ENCODE measurements around the gene CELA2B. TPM values are rescaled to one million over a fixed set of nuclear protein-coding genes. Genes with fewer than 3 reads are reported as not detected.
A peak's percentile ranks its signal among the peaks of the same experiment; 100 is the strongest.

Gene CELA2B
- total and polyA plus RNA-seq, 9 of the 15 experiments (the other 6 are each of a cell fraction or from before 2014, with no cell fraction given) = 0.25 to 2.1 (median 0.38) TPM; not detected in 5

DNA sequence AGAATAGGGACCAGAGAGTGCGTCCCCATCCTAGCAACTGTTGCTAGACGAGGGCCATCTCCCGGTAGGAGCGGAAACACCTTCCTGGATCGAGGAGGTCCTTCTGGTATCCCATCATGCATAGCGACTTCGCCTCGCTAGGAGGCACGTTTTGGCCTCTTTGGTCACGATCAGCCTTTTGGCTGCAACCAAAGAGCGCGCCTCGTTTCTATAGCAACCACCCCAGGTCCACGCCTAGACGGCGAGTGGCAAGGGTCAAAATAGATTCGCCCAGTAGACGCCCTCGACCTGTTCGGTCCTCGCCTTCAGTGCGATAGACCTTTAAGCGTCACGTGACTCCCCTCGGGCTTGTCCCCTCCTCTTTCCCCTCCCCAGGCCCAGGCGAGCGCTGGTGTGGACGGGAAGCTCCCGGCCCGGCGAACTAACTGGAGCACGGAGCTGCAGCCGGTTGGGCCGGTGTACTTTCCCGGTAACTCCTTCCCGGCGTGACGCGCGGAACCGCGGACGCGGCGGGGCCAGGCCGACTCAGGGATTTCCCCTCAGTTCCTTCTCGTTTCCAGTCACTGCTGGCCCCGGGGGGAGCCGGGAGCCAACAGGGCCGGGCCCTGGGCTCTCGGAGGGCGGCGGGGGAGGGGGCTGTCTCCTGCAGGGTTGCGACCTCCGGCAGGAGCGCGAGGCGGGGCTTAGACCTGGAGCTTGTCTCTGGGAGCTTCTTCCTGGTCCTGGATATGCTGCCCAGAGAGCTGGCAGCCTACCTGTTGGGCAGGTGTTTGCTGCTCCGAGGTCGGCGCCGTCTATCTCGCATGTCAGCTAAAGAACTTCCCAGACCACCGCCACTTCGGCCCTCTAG lies 50.8 kb downstream of the CELA2B start, which contains the start of gene DNAJC16 (continued):
- TF ChIP-seq, protein P1, sequence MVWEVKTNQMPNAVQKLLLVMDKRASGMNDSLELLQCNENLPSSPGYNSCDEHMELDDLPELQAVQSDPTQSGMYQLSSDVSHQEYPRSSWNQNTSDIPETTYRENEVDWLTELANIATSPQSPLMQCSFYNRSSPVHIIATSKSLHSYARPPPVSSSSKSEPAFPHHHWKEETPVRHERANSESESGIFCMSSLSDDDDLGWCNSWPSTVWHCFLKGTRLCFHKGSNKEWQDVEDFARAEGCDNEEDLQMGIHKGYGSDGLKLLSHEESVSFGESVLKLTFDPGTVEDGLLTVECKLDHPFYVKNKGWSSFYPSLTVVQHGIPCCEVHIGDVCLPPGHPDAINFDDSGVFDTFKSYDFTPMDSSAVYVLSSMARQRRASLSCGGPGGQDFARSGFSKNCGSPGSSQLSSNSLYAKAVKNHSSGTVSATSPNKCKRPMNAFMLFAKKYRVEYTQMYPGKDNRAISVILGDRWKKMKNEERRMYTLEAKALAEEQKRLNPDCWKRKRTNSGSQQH (CRISPR knock-in tag; IDR thresholded peaks at IDR 0.05) = 0 out of 2 replicates have a peak, but pooled peaks have one; percentile 36
- peak; percentile 79; the same call in 1 of the 2 replicates for TF ChIP-seq KLF16 (IDR thresholded peaks at IDR 0.05)
- TF ChIP-seq, protein P2, sequence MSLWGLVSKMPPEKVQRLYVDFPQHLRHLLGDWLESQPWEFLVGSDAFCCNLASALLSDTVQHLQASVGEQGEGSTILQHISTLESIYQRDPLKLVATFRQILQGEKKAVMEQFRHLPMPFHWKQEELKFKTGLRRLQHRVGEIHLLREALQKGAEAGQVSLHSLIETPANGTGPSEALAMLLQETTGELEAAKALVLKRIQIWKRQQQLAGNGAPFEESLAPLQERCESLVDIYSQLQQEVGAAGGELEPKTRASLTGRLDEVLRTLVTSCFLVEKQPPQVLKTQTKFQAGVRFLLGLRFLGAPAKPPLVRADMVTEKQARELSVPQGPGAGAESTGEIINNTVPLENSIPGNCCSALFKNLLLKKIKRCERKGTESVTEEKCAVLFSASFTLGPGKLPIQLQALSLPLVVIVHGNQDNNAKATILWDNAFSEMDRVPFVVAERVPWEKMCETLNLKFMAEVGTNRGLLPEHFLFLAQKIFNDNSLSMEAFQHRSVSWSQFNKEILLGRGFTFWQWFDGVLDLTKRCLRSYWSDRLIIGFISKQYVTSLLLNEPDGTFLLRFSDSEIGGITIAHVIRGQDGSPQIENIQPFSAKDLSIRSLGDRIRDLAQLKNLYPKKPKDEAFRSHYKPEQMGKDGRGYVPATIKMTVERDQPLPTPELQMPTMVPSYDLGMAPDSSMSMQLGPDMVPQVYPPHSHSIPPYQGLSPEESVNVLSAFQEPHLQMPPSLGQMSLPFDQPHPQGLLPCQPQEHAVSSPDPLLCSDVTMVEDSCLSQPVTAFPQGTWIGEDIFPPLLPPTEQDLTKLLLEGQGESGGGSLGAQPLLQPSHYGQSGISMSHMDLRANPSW (CRISPR knock-in tag; IDR thresholded peaks at IDR 0.05) = no peak
- no peak for TF ChIP-seq CAMTA2 (CRISPR knock-in tag; conservative IDR thresholded peaks at IDR 0.05)
- TF ChIP-seq, protein P3, sequence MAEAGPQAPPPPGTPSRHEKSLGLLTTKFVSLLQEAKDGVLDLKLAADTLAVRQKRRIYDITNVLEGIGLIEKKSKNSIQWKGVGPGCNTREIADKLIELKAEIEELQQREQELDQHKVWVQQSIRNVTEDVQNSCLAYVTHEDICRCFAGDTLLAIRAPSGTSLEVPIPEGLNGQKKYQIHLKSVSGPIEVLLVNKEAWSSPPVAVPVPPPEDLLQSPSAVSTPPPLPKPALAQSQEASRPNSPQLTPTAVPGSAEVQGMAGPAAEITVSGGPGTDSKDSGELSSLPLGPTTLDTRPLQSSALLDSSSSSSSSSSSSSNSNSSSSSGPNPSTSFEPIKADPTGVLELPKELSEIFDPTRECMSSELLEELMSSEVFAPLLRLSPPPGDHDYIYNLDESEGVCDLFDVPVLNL (CRISPR knock-in tag; IDR thresholded peaks at IDR 0.05; ENCODE audit: low read depth) = no peak; the same call in 1 of the 2 replicates
- no peak for TF ChIP-seq NFYB (IDR thresholded peaks at IDR 0.05; ENCODE audit: extremely low read depth, insufficient read length)
- peak; percentile 97 for TF ChIP-seq LCOR (CRISPR knock-in tag; IDR thresholded peaks at IDR 0.05)
- no peak for TF ChIP-seq ZNF77 (CRISPR knock-in tag; IDR thresholded peaks at IDR 0.05)
- TF ChIP-seq EWSR1 (IDR thresholded peaks at IDR 0.05; ENCODE audit: borderline replicate concordance, low read depth, partially characterized antibody) = no peak
- TF ChIP-seq, protein P4, sequence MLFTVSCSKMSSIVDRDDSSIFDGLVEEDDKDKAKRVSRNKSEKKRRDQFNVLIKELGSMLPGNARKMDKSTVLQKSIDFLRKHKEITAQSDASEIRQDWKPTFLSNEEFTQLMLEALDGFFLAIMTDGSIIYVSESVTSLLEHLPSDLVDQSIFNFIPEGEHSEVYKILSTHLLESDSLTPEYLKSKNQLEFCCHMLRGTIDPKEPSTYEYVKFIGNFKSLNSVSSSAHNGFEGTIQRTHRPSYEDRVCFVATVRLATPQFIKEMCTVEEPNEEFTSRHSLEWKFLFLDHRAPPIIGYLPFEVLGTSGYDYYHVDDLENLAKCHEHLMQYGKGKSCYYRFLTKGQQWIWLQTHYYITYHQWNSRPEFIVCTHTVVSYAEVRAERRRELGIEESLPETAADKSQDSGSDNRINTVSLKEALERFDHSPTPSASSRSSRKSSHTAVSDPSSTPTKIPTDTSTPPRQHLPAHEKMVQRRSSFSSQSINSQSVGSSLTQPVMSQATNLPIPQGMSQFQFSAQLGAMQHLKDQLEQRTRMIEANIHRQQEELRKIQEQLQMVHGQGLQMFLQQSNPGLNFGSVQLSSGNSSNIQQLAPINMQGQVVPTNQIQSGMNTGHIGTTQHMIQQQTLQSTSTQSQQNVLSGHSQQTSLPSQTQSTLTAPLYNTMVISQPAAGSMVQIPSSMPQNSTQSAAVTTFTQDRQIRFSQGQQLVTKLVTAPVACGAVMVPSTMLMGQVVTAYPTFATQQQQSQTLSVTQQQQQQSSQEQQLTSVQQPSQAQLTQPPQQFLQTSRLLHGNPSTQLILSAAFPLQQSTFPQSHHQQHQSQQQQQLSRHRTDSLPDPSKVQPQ (CRISPR knock-in tag; IDR thresholded peaks at IDR 0.05; ENCODE audit: borderline replicate concordance) = 0 out of 2 replicates have a peak, but pooled peaks have one; percentile 66
- no peak for TF ChIP-seq PRPF4 (IDR thresholded peaks at IDR 0.05; ENCODE audit: insufficient read depth, low read depth, low read length, poor library complexity, severe bottlenecking)
- TF ChIP-seq GATAD2A (IDR thresholded peaks at IDR 0.05) = 0 out of 2 replicates have a peak, but pooled peaks have one; percentile 57
- TF ChIP-seq CBX2 (IDR thresholded peaks at IDR 0.05; ENCODE audit: insufficient read depth, low read length, poor library complexity, severe bottlenecking) = no peak
- TF ChIP-seq FOSL1 (tag; conservative IDR thresholded peaks at IDR 0.05) = peak; percentile 43
